ENCODE data around the gene CCDC117.

CCDC117 gene

DNA sequence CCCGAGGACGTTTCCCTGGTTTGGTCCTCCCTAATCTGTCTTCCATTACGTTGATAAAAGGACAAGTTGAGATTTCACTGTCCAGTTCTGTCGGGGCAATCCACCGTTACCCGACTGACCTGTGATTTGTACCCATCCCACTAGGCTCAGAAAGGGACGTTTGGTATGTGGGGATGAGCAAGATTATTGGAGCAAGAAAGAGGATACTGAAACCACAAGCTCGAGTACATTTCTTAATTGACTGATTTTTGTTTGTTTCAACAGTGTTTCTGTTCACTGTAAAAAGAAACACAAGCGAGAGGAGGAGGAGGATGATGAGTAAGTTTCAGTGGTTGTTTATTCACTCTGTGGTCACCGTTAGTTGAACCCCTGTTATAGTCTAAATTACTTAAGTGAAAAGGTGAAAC, 969 bp downstream of the CCDC117 start:
- Histone ChIP-seq H3K4me3 (ENCODE audit: low read depth in 1 of 2, low read length in 2 of 2) (peak overlapping the region; percentile 77 to 85), H3K9me3 (ENCODE audit: low read length) (no peaks in the 10 kb centered on the region), H3K36me3 (ENCODE audit: insufficient read depth, low read length) (no peaks in the 10 kb centered on the region), H3K4me1 (ENCODE audit: insufficient read depth, low read length) (peaks cover 16% of the 10 kb centered on the region), H3K27ac (ENCODE audit: low read depth, low read length) (peak overlapping the region; percentile 95), H3K27me3 (ENCODE audit: control insufficient read depth in 1 of 2, insufficient read depth in 2 of 2, low read length in 2 of 2) (no peaks in the 10 kb centered on the region), H3K9ac (ENCODE audit: low read length) (peak overlapping the region; percentile 88)

DNA sequence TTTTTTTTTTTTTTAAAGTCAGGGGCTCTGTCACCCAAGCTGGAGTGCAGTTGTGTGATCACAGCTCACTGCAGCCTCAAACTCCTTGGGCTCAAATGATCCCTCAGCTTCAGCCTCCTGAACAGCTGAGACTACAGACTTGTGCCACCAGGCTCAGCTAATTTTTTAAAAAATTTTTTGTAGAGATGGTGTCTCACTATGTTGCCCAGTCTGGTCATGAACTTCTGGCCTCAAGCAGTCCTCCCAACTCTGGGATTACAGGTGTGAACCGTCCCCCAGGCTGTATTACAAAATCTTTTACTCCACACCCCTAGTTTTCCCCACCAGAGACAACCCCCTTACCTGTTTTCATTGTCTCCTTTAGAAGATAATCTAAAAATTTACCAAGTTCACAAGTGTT, 1.9 kb downstream of the CCDC117 start:
- H3K27ac ChIP-seq (ENCODE audit: low read depth, low read length), result no peak overlapping the region
- no peak overlapping the region for H3K9ac ChIP-seq (ENCODE audit: low read length)
- H3K4me3 ChIP-seq (ENCODE audit: low read depth in 1 of 2, low read length in 2 of 2), result no peak overlapping the region

DNA sequence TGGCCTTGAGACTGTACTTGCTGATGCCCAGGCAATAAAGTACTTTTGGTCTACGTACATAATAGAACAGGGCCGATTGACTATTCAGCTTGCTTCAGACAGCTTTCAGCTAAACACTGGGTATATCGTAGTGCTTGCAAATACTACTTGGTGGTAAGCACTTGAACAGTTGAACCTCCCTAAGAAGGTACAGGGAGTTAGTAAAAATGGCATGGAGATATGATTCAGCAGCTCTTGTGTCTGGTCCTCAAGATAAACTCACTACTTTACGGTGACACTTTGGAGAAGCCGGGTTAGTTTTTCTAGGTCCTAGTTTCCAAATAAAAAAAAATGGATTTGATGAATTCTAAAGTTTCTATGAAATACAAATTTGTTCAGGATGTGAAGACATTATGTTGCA, 7.3 kb downstream of the CCDC117 start:
- Histone ChIP-seq H3K4me3 (ENCODE audit: low read depth in 1 of 2, low read length in 2 of 2) (no peak overlapping the region), H3K27ac (ENCODE audit: low read depth, low read length) (no peak overlapping the region), H3K4me1 (ENCODE audit: insufficient read depth, low read length) (peaks cover 43% of the 10 kb centered on the region), H3K9me3 (ENCODE audit: low read length) (no peaks in the 10 kb centered on the region), H3K36me3 (ENCODE audit: insufficient read depth, low read length) (peaks cover 31% of the 10 kb centered on the region), H3K9ac (ENCODE audit: low read length) (no peak overlapping the region), H3K27me3 (ENCODE audit: control insufficient read depth in 1 of 2, insufficient read depth in 2 of 2, low read length in 2 of 2) (no peaks in the 10 kb centered on the region)

More for the DNA sequence above, 1.9 kb downstream of the CCDC117 start:
- Histone ChIP-seq H3K36me3 (ENCODE audit: insufficient read depth, low read length) (no peaks in the 10 kb centered on the region), H3K9me3 (ENCODE audit: low read length) (no peaks in the 10 kb centered on the region), H3K4me1 (ENCODE audit: insufficient read depth, low read length) (peaks cover 18% of the 10 kb centered on the region), H3K27me3 (ENCODE audit: control insufficient read depth in 1 of 2, insufficient read depth in 2 of 2, low read length in 2 of 2) (no peaks in the 10 kb centered on the region)

DNA sequence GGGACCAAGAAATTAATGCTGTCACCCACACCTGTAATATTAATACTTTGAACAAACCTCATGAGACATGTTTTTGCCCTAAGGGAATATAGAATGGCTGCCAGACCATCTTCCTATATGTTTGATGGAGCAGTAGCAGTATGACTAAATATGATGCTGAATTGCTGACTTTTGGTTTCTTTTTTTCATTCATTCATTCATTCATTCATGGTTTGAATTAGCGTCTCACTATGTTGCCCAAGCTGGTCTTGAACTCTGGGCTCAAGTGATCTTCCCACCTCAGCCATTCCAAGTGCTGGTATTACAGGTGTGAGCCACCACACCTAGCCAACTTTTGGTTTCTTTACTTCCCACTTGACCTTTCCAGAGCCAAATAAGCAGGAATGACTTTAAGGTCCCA, 7.8 kb downstream of the CCDC117 start:
- peaks cover 45% of the 10 kb centered on the region for H3K4me1 ChIP-seq (ENCODE audit: insufficient read depth, low read length)
- no peak overlapping the region for H3K9ac ChIP-seq (ENCODE audit: low read length)
- no peak overlapping the region for H3K4me3 ChIP-seq (ENCODE audit: low read depth in 1 of 2, low read length in 2 of 2)
- H3K27ac ChIP-seq (ENCODE audit: low read depth, low read length), result no peak overlapping the region
- H3K36me3 ChIP-seq (ENCODE audit: insufficient read depth, low read length), result peaks cover 36% of the 10 kb centered on the region
- no peaks in the 10 kb centered on the region for H3K9me3 ChIP-seq (ENCODE audit: low read length)
- H3K27me3 ChIP-seq (ENCODE audit: control insufficient read depth in 1 of 2, insufficient read depth in 2 of 2, low read length in 2 of 2), result no peaks in the 10 kb centered on the region

DNA sequence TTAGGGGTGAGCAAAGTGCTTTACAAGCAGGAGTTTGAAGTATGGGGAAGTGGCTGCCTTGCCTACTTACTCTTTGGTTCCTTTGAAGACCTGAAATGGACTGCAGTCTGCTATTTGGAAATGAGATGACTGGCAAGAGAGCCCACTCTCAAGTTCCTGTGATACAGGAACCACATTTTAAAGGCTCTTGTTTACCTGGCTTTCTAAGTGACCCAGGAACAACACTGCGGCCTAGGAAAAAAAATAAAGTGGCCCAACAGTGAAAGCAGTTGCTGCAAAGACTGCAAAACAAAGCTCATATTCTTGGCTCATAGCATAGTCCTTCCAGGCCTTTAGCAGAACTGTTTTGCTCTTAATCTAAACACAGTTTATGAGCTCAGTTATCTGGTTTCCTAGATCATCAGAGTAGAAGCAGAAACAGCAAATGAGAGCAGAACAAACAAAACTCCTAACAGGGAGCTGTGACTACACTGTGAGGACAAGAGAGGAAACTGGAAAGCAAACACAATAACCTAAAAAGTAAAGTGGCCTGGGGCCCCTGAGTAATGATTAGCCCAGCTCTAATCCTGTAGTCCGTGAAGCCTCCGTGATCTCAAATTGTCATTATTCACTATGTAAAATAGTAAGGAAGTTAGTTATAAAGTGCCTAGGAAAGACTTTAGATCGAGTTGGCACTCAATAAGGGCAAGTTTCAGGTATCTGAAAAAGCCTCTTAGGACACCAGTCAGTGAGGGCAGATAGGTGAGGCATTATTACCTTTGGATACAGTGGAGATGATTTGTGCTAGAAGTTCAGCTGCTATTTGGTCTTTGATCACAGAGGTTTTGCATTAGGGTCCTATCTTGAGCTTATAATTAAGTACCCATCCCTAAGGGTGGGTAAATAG, 11.5 kb downstream of the CCDC117 start:
- Histone ChIP-seq H3K27ac (ENCODE audit: low read depth, low read length) (peak overlapping the region; percentile 75), H3K4me1 (ENCODE audit: insufficient read depth, low read length) (peaks cover 68% of the 10 kb centered on the region), H3K9ac (ENCODE audit: low read length) (peak overlapping the region; percentile 41), H3K36me3 (ENCODE audit: insufficient read depth, low read length) (peaks cover 56% of the 10 kb centered on the region), H3K4me3 (ENCODE audit: low read depth in 1 of 2, low read length in 2 of 2) (no peak overlapping the region), H3K27me3 (ENCODE audit: control insufficient read depth in 1 of 2, insufficient read depth in 2 of 2, low read length in 2 of 2) (no peaks in the 10 kb centered on the region), H3K9me3 (ENCODE audit: low read length) (no peaks in the 10 kb centered on the region)

DNA sequence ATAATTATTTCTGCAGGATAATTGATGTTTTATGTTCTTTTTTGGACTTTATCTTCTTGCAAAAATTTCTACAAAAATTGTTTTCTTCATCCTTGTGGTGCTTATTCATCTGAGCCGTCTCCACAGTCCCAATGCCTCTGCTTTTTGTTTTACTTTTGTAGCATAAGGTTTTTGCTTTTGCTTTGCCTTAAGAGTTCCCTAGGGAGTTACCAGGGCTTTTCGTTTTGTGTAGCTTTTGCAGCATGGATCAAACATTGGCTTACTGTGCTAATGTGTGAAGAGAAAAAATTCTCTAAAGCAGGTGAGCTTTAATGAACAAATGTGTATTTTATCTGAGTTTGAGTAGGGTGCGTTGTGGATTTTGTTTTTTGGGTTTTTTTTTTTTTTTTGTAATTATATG, 16.1 kb downstream of the CCDC117 start:
- H3K4me3 ChIP-seq (ENCODE audit: low read depth in 1 of 2, low read length in 2 of 2), result no peak overlapping the region
- no peak overlapping the region for H3K9ac ChIP-seq (ENCODE audit: low read length)
- no peaks in the 10 kb centered on the region for H3K27me3 ChIP-seq (ENCODE audit: control insufficient read depth in 1 of 2, insufficient read depth in 2 of 2, low read length in 2 of 2)
- peaks cover 47% of the 10 kb centered on the region for H3K36me3 ChIP-seq (ENCODE audit: insufficient read depth, low read length)
- no peaks in the 10 kb centered on the region for H3K9me3 ChIP-seq (ENCODE audit: low read length)
- H3K4me1 ChIP-seq (ENCODE audit: insufficient read depth, low read length), result peaks cover 40% of the 10 kb centered on the region
- no peak overlapping the region for H3K27ac ChIP-seq (ENCODE audit: low read depth, low read length)

DNA sequence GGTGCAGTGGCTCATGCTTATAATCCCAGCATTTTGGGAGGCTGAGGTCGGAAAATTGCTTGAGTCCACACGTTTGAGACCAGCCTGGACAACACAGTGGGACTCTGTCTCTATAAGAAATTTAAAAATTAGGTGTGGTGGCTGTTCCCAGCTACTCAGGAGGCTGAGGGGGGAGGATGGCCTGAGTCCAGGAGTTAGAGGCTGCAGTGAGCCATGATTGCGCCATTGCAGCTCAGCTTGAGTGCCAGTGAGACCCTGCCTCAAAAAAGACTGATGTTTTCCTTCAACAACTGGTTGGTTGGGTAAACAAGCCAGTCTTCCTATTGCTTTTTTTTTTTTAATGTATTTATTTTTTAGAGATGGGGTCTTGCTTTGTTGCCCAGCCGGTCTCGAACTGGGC, 18.6 kb downstream of the CCDC117 start:
- Histone ChIP-seq H3K27ac (ENCODE audit: low read depth, low read length) (no peak overlapping the region), H3K4me3 (ENCODE audit: low read depth in 1 of 2, low read length in 2 of 2) (no peak overlapping the region), H3K4me1 (ENCODE audit: insufficient read depth, low read length) (peaks cover 29% of the 10 kb centered on the region), H3K36me3 (ENCODE audit: insufficient read depth, low read length) (peaks cover 48% of the 10 kb centered on the region), H3K9ac (ENCODE audit: low read length) (no peak overlapping the region), H3K9me3 (ENCODE audit: low read length) (no peaks in the 10 kb centered on the region), H3K27me3 (ENCODE audit: control insufficient read depth in 1 of 2, insufficient read depth in 2 of 2, low read length in 2 of 2) (no peaks in the 10 kb centered on the region)

DNA sequence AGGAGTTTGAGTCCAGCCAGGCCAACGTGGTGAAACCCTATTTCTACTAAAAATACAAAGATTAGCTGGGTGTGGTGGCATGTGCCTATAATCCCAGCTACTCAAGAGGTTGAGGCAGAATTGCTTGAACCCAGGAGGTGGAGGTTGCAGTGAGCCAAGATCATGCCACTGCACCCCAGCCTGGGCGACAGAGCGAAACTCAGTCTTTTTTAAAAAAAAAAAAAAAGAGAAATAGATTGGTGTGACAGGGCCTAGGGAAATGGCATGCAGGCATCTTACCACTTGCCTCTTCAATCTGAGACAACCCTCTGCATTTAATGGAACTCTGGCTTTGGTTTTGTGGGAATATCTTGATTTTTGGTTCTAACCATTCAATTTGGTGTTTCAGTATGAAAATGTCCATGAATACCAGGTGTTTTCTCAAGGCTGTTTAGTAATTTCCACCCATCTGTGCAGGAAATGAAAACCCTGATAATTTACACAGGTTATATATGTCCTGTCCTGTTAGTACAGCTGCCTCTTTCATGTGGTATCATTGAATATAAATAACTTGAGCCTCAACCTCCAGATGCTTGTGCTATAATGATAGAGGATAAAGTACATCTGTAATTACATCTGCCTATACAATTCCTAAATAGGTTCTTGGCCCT, 19.5 kb downstream of the CCDC117 start:
- peaks cover 47% of the 10 kb centered on the region for H3K36me3 ChIP-seq (ENCODE audit: insufficient read depth, low read length)
- no peaks in the 10 kb centered on the region for H3K27me3 ChIP-seq (ENCODE audit: control insufficient read depth in 1 of 2, insufficient read depth in 2 of 2, low read length in 2 of 2)
- no peak overlapping the region for H3K9ac ChIP-seq (ENCODE audit: low read length)
- no peak overlapping the region for H3K27ac ChIP-seq (ENCODE audit: low read depth, low read length)
- H3K4me3 ChIP-seq (ENCODE audit: low read depth in 1 of 2, low read length in 2 of 2), result no peak overlapping the region
- peaks cover 21% of the 10 kb centered on the region for H3K4me1 ChIP-seq (ENCODE audit: insufficient read depth, low read length)
- H3K9me3 ChIP-seq (ENCODE audit: low read length), result no peaks in the 10 kb centered on the region

DNA sequence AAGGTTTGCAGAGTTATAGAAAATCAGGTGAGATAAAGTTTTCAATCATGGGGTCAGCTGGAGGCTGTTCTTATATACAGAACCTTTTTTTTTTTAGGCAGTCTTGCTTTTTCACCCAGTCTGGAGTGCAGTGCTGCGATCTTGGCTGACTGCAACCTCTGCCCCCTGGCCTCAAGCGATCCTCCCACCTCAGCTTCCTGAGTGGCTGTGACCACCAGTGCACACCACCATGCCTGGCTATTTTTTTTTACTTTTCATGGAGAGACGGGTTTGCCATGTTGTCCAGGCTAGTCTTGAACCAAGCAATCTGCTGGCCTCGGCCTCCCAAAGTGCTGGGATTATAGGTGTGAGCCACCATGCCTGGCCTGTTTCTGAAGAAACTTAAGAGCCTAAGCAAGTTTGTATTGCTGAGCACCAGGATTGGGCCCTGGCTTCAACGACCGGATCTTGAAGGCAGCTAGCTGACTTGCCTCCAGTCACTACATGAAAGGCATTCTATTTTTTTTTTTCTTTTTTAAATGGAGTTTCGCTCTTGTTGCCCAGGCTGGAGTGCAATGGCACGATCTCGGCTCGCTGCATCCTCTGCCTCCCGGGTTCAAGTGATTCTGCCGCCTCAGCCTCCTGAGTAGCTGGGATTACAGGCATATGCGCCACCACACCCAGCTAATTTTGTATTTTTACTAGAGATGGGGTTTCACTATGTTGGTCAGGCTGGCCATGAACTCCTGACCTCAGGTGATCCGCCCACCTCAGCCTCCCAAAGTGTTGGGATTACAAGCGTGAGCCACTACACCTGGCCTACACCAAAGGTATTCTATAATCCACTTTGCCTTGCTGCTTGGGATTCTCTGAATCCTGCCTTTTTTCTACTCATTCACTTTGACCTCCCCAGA, 20.2 kb downstream of the CCDC117 start:
- no peak overlapping the region for H3K9ac ChIP-seq (ENCODE audit: low read length)
- no peaks in the 10 kb centered on the region for H3K27me3 ChIP-seq (ENCODE audit: control insufficient read depth in 1 of 2, insufficient read depth in 2 of 2, low read length in 2 of 2)
- peaks cover 26% of the 10 kb centered on the region for H3K4me1 ChIP-seq (ENCODE audit: insufficient read depth, low read length)
- no peak overlapping the region for H3K27ac ChIP-seq (ENCODE audit: low read depth, low read length)
- no peaks in the 10 kb centered on the region for H3K9me3 ChIP-seq (ENCODE audit: low read length)
- H3K4me3 ChIP-seq (ENCODE audit: low read depth in 1 of 2, low read length in 2 of 2), result no peak overlapping the region
- peaks cover 52% of the 10 kb centered on the region for H3K36me3 ChIP-seq (ENCODE audit: insufficient read depth, low read length)

DNA sequence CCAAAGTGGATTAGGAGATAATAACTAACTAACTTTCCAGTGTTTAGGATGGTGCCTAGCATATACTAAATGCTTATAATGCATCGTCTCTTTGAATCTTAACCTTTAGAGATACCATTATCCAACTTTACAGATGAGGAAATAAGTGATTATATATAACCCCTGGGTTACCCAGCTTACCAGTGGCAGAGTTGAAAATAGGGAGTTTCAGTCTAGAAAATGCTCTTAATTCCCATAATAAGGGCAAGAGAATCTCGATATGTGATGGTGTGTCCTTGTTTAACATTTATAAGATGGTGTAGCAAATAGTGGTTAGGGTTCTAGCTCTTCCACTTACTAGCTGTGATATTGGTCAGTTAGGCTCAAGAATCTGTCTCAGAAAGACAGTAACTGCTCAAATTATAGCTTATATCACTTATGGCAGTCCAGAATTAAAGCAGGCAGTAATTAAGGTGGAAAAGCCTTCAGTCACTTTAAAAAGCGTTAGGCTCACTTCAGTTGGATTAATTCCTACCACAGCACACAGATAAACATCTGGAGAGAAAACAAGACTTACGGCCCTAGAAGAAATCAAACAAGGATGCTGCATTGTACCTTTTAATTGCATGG, 21.6 kb downstream of the CCDC117 start:
- no peak overlapping the region for H3K9ac ChIP-seq (ENCODE audit: low read length)
- peaks cover 33% of the 10 kb centered on the region for H3K4me1 ChIP-seq (ENCODE audit: insufficient read depth, low read length)
- peaks cover 47% of the 10 kb centered on the region for H3K36me3 ChIP-seq (ENCODE audit: insufficient read depth, low read length)
- no peaks in the 10 kb centered on the region for H3K9me3 ChIP-seq (ENCODE audit: low read length)
- H3K27me3 ChIP-seq (ENCODE audit: control insufficient read depth in 1 of 2, insufficient read depth in 2 of 2, low read length in 2 of 2), result no peaks in the 10 kb centered on the region
- H3K27ac ChIP-seq (ENCODE audit: low read depth, low read length), result no peak overlapping the region
- H3K4me3 ChIP-seq (ENCODE audit: low read depth in 1 of 2, low read length in 2 of 2), result no peak overlapping the region
